ENCODE results near the gene APCDD1L. TPM values are rescaled to one million over a fixed set of nuclear protein-coding genes. Genes with fewer than 3 reads are reported as not detected.

Gene APCDD1L
- total RNA-seq, 2 experiments from 2014 or later = not detected

- H3K27ac ChIP-seq (ENCODE audit: low read depth in 1 of 2, low read length in 2 of 2) = no peak overlapping the region
- H3K27me3 ChIP-seq (ENCODE audit: control insufficient read depth in 1 of 2, insufficient read depth in 2 of 2, low read length in 2 of 2) = no peaks in the 10 kb centered on the region
- Mint-ChIP-seq H3K27me3 (peaks cover 36% of the 10 kb centered on the region), H3K4me3 (no peak overlapping the region), H3K36me3 (ENCODE audit: low read depth) (peaks cover 7% of the 10 kb centered on the region), H3K4me1 (ENCODE audit: low read depth) (no peaks in the 10 kb centered on the region), H3K9me3 (peaks cover 7% of the 10 kb centered on the region), H3K27ac (no peak overlapping the region)
- TF ChIP-seq, protein P1, sequence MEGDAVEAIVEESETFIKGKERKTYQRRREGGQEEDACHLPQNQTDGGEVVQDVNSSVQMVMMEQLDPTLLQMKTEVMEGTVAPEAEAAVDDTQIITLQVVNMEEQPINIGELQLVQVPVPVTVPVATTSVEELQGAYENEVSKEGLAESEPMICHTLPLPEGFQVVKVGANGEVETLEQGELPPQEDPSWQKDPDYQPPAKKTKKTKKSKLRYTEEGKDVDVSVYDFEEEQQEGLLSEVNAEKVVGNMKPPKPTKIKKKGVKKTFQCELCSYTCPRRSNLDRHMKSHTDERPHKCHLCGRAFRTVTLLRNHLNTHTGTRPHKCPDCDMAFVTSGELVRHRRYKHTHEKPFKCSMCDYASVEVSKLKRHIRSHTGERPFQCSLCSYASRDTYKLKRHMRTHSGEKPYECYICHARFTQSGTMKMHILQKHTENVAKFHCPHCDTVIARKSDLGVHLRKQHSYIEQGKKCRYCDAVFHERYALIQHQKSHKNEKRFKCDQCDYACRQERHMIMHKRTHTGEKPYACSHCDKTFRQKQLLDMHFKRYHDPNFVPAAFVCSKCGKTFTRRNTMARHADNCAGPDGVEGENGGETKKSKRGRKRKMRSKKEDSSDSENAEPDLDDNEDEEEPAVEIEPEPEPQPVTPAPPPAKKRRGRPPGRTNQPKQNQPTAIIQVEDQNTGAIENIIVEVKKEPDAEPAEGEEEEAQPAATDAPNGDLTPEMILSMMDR (IDR thresholded peaks at IDR 0.05) = no peak
- ChIA-PET CTCF (no interaction called here), POLR2A (no interaction called here)
- peaks cover 14 to 26% of the 10 kb centered on the region in 2 experiments for H3K9me3 ChIP-seq (ENCODE audit: control insufficient read depth in 1 of 2, insufficient read depth in 1 of 2, low read length in 2 of 2)
- ATAC-seq (ENCODE audit: poor library complexity) = no peak
- H3K4me1 ChIP-seq (ENCODE audit: insufficient read depth, low read length) = peaks cover 6% of the 10 kb centered on the region
- intact Hi-C loops (cut with DNase I, micrococcal nuclease) = loop anchor here in 1 of 2 experiments (10.0 kb wide), 1 partner anchor 1009 kb away; no protein-coding TSS in a partner anchor
- no peak for DNase-seq
- no peaks in the 10 kb centered on the region for H3K36me3 ChIP-seq (ENCODE audit: insufficient read depth, low read length)
- H3K4me3 ChIP-seq (ENCODE audit: low read length) = no peak overlapping the region
Measured at GRCh38 chr20:58486207-58486606, 29.0 kb downstream of the APCDD1L start.

DNA sequence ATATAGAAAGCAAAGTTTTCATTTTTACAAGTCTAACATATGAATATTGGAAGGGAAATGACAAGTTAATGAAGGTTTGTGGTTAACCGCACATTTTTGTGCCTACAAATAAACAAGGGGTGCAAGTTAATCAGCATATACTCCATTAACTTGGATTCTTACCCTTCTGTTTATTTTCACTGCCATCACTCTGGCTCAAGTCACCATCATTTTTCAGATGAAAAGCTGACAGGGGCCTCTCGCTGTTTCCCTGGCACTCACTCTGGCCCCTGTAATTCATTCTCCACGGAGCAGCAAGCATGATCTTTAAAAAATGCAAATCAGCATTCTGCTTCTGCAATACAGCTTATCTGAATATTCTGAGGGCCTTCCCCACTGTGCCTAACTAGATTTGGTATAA lies 29.8 kb downstream of the APCDD1L start:
- ATAC-seq (ENCODE audit: poor library complexity) = no peak
- no peaks in the 10 kb centered on the region for H3K36me3 ChIP-seq (ENCODE audit: insufficient read depth, low read length)
- H3K4me1 ChIP-seq (ENCODE audit: insufficient read depth, low read length) = peaks cover 6% of the 10 kb centered on the region
- Mint-ChIP-seq H3K36me3 (ENCODE audit: low read depth) (peaks cover 7% of the 10 kb centered on the region), H3K27me3 (peaks cover 40% of the 10 kb centered on the region), H3K4me3 (no peak overlapping the region), H3K27ac (no peak overlapping the region), H3K9me3 (peaks cover 7% of the 10 kb centered on the region), H3K4me1 (ENCODE audit: low read depth) (no peaks in the 10 kb centered on the region)
- ChIA-PET POLR2A (no interaction called here), CTCF (no interaction called here)
- H3K4me3 ChIP-seq (ENCODE audit: low read length) = no peak overlapping the region
- H3K27me3 ChIP-seq (ENCODE audit: control insufficient read depth in 1 of 2, insufficient read depth in 2 of 2, low read length in 2 of 2) = no peaks in the 10 kb centered on the region
- DNase-seq = no peak
- TF ChIP-seq, protein P1 (IDR thresholded peaks at IDR 0.05) = no peak
- intact Hi-C loops (cut with DNase I, micrococcal nuclease) = loop anchor here in 1 of 2 experiments (10.0 kb wide), 1 partner anchor 1009 kb away; no protein-coding TSS in a partner anchor
- H3K27ac ChIP-seq (ENCODE audit: low read depth in 1 of 2, low read length in 2 of 2) = no peak overlapping the region
- H3K9me3 ChIP-seq (ENCODE audit: control insufficient read depth in 1 of 2, insufficient read depth in 1 of 2, low read length in 2 of 2) = peaks cover 14 to 26% of the 10 kb centered on the region in 2 experiments

DNA sequence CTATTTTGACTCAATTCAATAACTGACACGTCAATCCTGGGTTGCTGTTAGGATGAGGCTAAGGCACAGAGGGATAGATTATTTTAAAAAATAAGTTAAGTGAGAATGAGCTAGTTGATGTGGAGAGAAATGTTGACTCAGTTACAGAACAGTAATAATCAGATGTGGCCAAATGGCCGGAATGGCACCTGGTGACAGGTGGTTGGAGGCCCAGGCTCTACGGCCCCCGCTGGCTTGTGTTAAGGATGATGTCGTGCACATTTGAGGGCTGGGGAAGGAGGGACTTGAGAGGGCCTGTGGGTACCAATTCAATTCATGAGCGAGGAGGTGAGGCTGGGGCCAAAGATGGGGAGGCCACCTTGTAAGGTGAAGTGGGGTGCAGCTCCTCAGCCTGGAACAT lies 31.7 kb downstream of the APCDD1L start:
- no peak for ATAC-seq (ENCODE audit: poor library complexity)
- Mint-ChIP-seq H3K36me3 (ENCODE audit: low read depth) (peaks cover 7% of the 10 kb centered on the region), H3K4me1 (ENCODE audit: low read depth) (no peaks in the 10 kb centered on the region), H3K9me3 (peaks cover 9% of the 10 kb centered on the region), H3K27ac (no peak overlapping the region), H3K4me3 (no peak overlapping the region), H3K27me3 (peaks cover 44% of the 10 kb centered on the region)
- ChIA-PET POLR2A (interaction anchor here (0.5 kb wide), 1 partner anchor 149 kb away, joined by 5 read pairs; no protein-coding TSS in a partner anchor), CTCF (no interaction called here)
- no peak overlapping the region for H3K4me3 ChIP-seq (ENCODE audit: low read length)
- H3K4me1 ChIP-seq (ENCODE audit: insufficient read depth, low read length) = peaks cover 6% of the 10 kb centered on the region
- intact Hi-C loops (cut with DNase I, micrococcal nuclease) = loop anchor here in 1 of 2 experiments (10.0 kb wide), 1 partner anchor 1011 kb away; no protein-coding TSS in a partner anchor
- H3K9me3 ChIP-seq (ENCODE audit: control insufficient read depth in 1 of 2, insufficient read depth in 1 of 2, low read length in 2 of 2) = peaks cover 11 to 22% of the 10 kb centered on the region in 2 experiments
- no peaks in the 10 kb centered on the region for H3K27me3 ChIP-seq (ENCODE audit: control insufficient read depth in 1 of 2, insufficient read depth in 2 of 2, low read length in 2 of 2)
- DNase-seq = no peak
- no peak overlapping the region for H3K27ac ChIP-seq (ENCODE audit: low read depth in 1 of 2, low read length in 2 of 2)
- no peaks in the 10 kb centered on the region for H3K36me3 ChIP-seq (ENCODE audit: insufficient read depth, low read length)
- TF ChIP-seq, protein P1 (IDR thresholded peaks at IDR 0.05) = no peak

All from CD4-positive, alpha-beta T cell (primary cell).